ENCODE results near the gene GPM6B. TPM values are rescaled to one million over a fixed set of nuclear protein-coding genes. Genes with fewer than 3 reads are reported as not detected.

The GPM6B gene
- total and polyA plus RNA-seq, 3 donors from 2014 or later = 5.4 to 10.2 (median 8.5) TPM

DNA sequence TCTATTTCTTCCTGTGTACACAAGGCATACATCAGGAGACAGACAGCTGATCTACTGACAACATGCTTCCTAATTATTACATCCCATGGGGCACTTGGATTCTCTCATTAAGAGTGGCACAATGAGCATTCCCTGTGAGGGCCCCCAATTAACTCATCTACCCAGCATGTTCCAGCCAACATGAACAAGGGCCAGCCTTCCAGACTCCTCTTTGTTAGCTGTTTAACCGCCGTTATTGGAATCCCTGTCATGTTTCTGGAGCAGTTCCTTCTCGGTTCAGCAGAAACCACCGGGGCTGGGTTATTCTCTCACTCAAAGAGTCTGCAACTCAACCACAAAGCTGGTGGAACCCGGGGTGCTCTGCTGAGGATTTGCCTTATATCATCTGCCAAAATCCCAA, 9.9 kb upstream of the GPM6B start:
- intact Hi-C loops (cut with DNase I; ENCODE audit: low total_unique reads) = no loop called here
- H3K27me3 ChIP-seq = no peaks in the 10 kb centered on the region
- H3K27ac ChIP-seq = no peak overlapping the region
- no peaks in the 10 kb centered on the region for H3K4me1 ChIP-seq
- no peak overlapping the region for H3K4me3 ChIP-seq
- H3K36me3 ChIP-seq (ENCODE audit: low read depth, missing control alignments) = no peaks in the 10 kb centered on the region
- no peaks in the 10 kb centered on the region for H3K9me3 ChIP-seq
- TF ChIP-seq POLR2A (IDR thresholded peaks at IDR 0.05) = no peak
- TF ChIP-seq, protein P1, sequence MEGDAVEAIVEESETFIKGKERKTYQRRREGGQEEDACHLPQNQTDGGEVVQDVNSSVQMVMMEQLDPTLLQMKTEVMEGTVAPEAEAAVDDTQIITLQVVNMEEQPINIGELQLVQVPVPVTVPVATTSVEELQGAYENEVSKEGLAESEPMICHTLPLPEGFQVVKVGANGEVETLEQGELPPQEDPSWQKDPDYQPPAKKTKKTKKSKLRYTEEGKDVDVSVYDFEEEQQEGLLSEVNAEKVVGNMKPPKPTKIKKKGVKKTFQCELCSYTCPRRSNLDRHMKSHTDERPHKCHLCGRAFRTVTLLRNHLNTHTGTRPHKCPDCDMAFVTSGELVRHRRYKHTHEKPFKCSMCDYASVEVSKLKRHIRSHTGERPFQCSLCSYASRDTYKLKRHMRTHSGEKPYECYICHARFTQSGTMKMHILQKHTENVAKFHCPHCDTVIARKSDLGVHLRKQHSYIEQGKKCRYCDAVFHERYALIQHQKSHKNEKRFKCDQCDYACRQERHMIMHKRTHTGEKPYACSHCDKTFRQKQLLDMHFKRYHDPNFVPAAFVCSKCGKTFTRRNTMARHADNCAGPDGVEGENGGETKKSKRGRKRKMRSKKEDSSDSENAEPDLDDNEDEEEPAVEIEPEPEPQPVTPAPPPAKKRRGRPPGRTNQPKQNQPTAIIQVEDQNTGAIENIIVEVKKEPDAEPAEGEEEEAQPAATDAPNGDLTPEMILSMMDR (IDR thresholded peaks at IDR 0.05) = no peak
- 84 to 85% methylated on average over 5 of the region's 5 CpGs for WGBS, 2 donors
- DNase-seq = no peak

DNA sequence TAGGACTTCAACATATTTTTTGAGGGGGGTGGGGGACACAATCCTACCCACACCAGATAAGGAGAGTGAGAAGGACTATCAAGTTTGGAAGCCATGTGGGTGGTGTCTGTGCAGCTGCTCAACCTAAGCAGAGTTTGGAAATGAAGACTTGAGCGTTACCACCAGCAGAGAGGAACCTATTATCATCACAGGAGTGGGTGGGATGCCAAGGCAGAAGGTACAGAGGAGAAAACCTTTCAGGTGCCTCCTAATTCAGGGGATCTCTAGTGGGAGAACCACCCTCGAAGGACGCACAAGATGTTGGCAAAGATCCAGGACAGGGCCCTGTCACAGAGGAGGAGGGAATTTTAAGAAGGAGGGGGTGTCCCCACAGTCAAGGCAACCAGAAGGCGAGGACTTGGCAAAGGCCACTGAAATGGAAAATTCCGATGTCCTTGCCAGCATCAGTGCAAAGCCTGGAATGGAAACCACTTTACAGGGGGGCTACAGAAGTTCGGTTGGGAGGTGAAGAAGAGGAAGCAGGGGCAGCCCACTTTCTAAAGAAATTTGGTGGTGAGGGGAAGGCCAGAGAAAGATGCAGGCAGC, 8.4 kb upstream of the GPM6B start:
- Histone ChIP-seq H3K4me3 (no peak overlapping the region), H3K27ac (no peak overlapping the region), H3K4me1 (no peaks in the 10 kb centered on the region), H3K27me3 (no peaks in the 10 kb centered on the region), H3K9me3 (no peaks in the 10 kb centered on the region), H3K36me3 (ENCODE audit: low read depth, missing control alignments) (no peaks in the 10 kb centered on the region)
- 68 to 78% methylated on average over 3 to 6 of the region's 6 CpGs for WGBS, 2 donors
- intact Hi-C loops (cut with DNase I; ENCODE audit: low total_unique reads) = no loop called here
- no peak for DNase-seq
- no peak for TF ChIP-seq POLR2A (IDR thresholded peaks at IDR 0.05)
- TF ChIP-seq, protein P1 (IDR thresholded peaks at IDR 0.05) = no peak

DNA sequence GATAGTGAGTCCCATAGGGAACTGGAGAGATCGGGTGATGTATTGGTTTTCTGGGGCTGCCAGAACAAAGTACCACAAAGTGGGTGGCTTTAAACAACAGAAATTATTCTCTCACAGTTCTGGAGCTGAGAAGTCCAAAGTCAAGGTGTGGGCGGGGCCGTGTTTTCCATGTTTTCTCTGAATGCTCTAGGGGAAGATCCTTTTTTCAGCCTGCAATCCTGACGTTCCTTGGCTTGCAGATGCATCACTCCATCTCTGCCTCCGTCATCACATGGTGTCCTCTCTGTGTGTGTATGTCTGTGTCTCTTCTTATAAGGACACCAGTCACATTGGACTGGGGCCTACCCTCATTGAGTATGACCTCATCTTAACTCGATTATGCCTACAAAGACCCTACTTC, 7.9 kb upstream of the GPM6B start:
- intact Hi-C loops (cut with DNase I; ENCODE audit: low total_unique reads) = no loop called here
- WGBS, 2 donors = 85 to 88% methylated on average over 6 of the region's 6 CpGs
- Histone ChIP-seq H3K36me3 (ENCODE audit: low read depth, missing control alignments) (no peaks in the 10 kb centered on the region), H3K4me3 (no peak overlapping the region), H3K9me3 (no peaks in the 10 kb centered on the region), H3K27ac (no peak overlapping the region), H3K4me1 (no peaks in the 10 kb centered on the region), H3K27me3 (no peaks in the 10 kb centered on the region)
- TF ChIP-seq, protein P1 (IDR thresholded peaks at IDR 0.05) = no peak
- TF ChIP-seq POLR2A (IDR thresholded peaks at IDR 0.05) = no peak
- DNase-seq = no peak

DNA sequence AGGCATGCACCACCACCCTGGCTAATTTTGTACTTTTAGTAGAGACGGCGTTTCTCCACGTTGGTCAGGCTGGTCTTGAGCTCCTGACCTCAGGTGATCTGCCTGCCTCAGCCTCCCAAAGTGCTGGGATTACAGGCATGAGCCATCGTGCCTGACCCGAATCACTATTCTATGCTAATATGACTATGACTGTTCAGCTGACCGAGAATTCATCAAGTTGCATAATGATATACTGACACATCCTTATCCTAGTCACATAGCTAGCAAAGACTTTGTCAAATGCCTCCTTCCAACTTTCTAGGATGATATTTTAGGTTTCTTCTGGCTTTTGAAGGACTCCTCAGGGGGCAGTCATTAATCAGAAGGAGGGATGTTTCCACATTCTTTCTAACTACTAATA, 4.8 kb upstream of the GPM6B start:
- DNase-seq = no peak
- Histone ChIP-seq H3K4me3 (no peak overlapping the region), H3K27me3 (no peaks in the 10 kb centered on the region), H3K36me3 (ENCODE audit: low read depth, missing control alignments) (no peaks in the 10 kb centered on the region), H3K9me3 (no peaks in the 10 kb centered on the region), H3K27ac (no peak overlapping the region), H3K4me1 (no peaks in the 10 kb centered on the region)
- intact Hi-C loops (cut with DNase I; ENCODE audit: low total_unique reads) = no loop called here
- WGBS, 2 donors = 67 to 83% methylated on average over 3 to 6 of the region's 6 CpGs
- TF ChIP-seq, protein P1 (IDR thresholded peaks at IDR 0.05) = no peak
- TF ChIP-seq POLR2A (IDR thresholded peaks at IDR 0.05) = no peak

DNA sequence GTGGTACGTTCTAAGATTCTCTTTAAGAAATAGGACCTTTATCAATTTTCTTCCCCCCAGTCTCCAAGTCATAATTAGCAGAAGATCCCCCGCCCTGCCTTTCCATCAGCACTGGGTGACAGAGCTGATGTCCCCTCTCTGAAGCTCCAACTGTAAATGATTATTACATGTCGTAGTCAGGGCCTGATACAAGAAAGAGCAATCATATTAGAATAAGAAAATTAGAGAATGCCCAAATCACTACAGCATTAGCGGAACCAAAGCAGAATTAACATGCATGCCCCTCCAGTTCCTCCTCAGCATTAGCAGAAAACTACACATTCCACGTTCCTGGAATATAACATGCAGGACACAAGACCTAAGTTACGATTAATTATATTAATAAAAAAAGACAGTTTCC, 717 bp downstream of the GPM6B start:
- DNase-seq = no peak
- no peaks in the 10 kb centered on the region for H3K27me3 ChIP-seq
- H3K4me1 ChIP-seq = no peaks in the 10 kb centered on the region
- H3K4me3 ChIP-seq = no peak overlapping the region
- no peaks in the 10 kb centered on the region for H3K9me3 ChIP-seq
- intact Hi-C loops (cut with DNase I; ENCODE audit: low total_unique reads) = no loop called here
- TF ChIP-seq, protein P1 (IDR thresholded peaks at IDR 0.05) = no peak
- TF ChIP-seq POLR2A (IDR thresholded peaks at IDR 0.05) = no peak
- 93% methylated on average over 6 of the region's 6 CpGs for WGBS, 2 donors
- no peak overlapping the region for H3K27ac ChIP-seq
- no peaks in the 10 kb centered on the region for H3K36me3 ChIP-seq (ENCODE audit: low read depth, missing control alignments)
